Measurements from ENCODE around the gene TNFSF13B. TPM values are rescaled to one million over a fixed set of nuclear protein-coding genes. Genes with fewer than 3 reads are reported as not detected.

The TNFSF13B gene
- total and polyA plus RNA-seq, 10 donors: 7.7 to 82.1 (median 31.0) TPM

DNA sequence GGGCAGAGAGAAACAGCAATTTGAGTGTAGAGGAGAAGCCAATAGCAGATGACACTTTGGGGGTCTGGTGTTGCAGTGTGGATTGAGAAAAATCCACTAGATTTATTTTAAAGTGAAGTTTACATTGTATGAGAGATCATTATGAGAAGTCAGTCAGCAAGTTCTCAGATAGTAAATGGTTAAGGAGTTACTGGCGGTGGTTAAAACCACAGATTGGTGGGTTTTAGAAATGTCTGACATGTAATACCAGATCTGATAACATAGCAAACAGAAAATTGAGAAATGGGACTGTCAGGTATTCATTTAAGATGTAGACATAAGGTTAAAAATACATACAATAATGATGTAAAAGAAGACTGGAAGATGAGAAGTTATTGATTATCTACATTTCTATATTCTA is 44.1 kb upstream of the TNFSF13B start:
- DNase-seq: no peak
- Histone ChIP-seq H3K27me3 (replicated peaks in 1 of 7) (no peaks in the 10 kb centered on the region), H3K36me3 (peaks cover 0 to 18% (median 12%) of the 10 kb centered on the region in 6 donors), H3K4me1 (peaks cover 19 to 91% (median 57%) of the 10 kb centered on the region in 6 donors), H3K4me3 (no peak overlapping the region), H3K9me3 (no peaks in the 10 kb centered on the region), H3K27ac (no peak overlapping the region)
- 24 to 49% (median 38%) methylated on average over 1 of the region's 1 CpG for WGBS, 5 donors
- intact Hi-C loops (cut with DNase I; ENCODE audit: low total_unique reads): no loop called here
- TF ChIP-seq POLR2A (IDR thresholded peaks at IDR 0.05) (no peak), POLR2AphosphoS5 (IDR thresholded peaks at IDR 0.05) (no peak)
- TF ChIP-seq, protein P1, sequence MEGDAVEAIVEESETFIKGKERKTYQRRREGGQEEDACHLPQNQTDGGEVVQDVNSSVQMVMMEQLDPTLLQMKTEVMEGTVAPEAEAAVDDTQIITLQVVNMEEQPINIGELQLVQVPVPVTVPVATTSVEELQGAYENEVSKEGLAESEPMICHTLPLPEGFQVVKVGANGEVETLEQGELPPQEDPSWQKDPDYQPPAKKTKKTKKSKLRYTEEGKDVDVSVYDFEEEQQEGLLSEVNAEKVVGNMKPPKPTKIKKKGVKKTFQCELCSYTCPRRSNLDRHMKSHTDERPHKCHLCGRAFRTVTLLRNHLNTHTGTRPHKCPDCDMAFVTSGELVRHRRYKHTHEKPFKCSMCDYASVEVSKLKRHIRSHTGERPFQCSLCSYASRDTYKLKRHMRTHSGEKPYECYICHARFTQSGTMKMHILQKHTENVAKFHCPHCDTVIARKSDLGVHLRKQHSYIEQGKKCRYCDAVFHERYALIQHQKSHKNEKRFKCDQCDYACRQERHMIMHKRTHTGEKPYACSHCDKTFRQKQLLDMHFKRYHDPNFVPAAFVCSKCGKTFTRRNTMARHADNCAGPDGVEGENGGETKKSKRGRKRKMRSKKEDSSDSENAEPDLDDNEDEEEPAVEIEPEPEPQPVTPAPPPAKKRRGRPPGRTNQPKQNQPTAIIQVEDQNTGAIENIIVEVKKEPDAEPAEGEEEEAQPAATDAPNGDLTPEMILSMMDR (IDR thresholded peaks at IDR 0.05 in 8 of 11, conservative IDR thresholded peaks at IDR 0.05 in 3 of 11): no peak

DNA sequence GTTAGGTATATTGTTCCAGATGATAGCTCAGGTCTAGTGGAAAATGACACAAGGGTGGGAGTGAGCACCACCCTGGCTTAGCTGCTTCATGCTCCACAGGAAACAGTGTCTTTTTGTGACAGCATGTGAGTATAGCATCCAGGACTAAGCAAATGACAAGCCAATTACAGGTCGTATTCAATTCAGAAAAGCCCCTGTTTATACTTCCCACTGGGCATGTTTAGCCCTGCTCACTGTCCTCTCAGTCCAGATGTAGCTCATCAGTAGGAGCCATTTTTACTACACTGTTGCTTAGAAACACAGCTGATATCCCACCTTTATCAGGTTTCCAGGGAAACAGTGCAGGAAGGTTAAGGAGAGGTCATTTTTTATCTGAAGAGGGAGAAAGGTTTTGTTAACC is 43.3 kb upstream of the TNFSF13B start:
- intact Hi-C loops (cut with DNase I; ENCODE audit: low total_unique reads): no loop called here
- WGBS, 5 donors: 15 to 38% (median 22%) methylated on average over 1 of the region's 1 CpG
- peaks cover 18 to 90% (median 49%) of the 10 kb centered on the region in 6 donors for H3K4me1 ChIP-seq

DNA sequence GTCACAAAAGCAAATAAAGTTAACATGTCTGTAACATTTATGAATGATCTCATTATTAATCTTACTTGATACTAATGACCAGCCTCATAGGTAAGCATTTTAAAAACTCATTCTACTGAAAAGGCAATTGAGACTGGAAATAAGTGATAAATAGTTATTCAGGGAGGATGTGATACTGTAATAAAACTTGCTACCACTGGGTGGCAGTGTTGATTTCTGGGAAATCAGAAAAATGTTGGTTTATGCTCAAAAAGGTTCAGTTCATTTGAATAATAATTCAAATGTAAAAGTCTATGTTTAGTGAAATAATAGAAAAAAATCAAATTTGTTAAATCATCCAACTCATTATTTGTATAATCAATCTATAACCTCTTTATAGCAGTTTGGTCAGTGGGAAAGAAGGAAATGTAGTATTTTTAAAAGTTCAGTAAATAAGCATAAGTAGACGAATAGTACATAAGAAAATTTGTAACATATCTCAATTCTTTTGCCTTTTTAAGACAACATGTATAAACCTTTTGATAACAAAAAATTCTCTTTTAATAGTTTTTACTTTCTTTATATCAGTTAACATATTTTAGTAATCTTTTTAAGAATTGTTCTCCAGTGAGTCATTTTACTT is 41.8 kb upstream of the TNFSF13B start:
- TF ChIP-seq POLR2A (IDR thresholded peaks at IDR 0.05): no peak
- TF ChIP-seq POLR2AphosphoS5 (IDR thresholded peaks at IDR 0.05): no peak
- TF ChIP-seq, protein P1 (IDR thresholded peaks at IDR 0.05 in 8 of 11, conservative IDR thresholded peaks at IDR 0.05 in 3 of 11): peak; percentile 52 to 81 (median 76)
- Histone ChIP-seq H3K9me3 (no peaks in the 10 kb centered on the region), H3K4me3 (no peak overlapping the region), H3K27me3 (replicated peaks in 1 of 7) (no peaks in the 10 kb centered on the region), H3K27ac (no peak overlapping the region), H3K36me3 (peaks cover 0 to 23% (median 12%) of the 10 kb centered on the region in 6 donors), H3K4me1 (peaks cover 15 to 81% (median 41%) of the 10 kb centered on the region in 6 donors)
- intact Hi-C loops (cut with DNase I; ENCODE audit: low total_unique reads): no loop called here
- WGBS, 5 donors: 86 to 95% (median 94%) methylated on average over 1 of the region's 1 CpG
- DNase-seq: no peak

More for the DNA sequence above, 43.3 kb upstream of the TNFSF13B start:
- peaks cover 0 to 23% (median 12%) of the 10 kb centered on the region in 6 donors for H3K36me3 ChIP-seq
- H3K27me3 ChIP-seq (replicated peaks in 1 of 7): no peaks in the 10 kb centered on the region
- TF ChIP-seq, protein P1 (IDR thresholded peaks at IDR 0.05 in 8 of 11, conservative IDR thresholded peaks at IDR 0.05 in 3 of 11): no peak
- TF ChIP-seq POLR2A (IDR thresholded peaks at IDR 0.05) (no peak), POLR2AphosphoS5 (IDR thresholded peaks at IDR 0.05) (no peak)
- H3K9me3 ChIP-seq: no peaks in the 10 kb centered on the region
- H3K4me3 ChIP-seq: no peak overlapping the region
- DNase-seq: no peak
- peak overlapping the region in 1 of 8 donors; percentile 25 for H3K27ac ChIP-seq

DNA sequence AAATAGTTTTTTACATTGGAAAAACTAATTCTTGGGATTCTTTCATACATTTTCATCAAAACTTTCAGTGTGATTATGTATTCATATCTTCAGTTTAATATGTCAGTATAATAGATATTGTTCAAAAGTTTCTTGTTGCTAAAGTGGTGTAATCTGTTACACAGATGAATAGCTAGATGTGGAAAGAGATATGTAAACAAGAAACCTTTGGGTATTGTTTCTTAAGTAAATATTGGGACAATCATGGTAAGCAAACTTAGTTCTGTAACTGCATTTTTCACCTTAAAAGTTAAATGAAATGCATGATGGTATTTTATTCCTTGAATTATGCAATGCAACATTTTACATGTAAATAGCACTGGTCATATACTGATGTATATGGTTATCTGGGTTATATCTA is 39.1 kb upstream of the TNFSF13B start:
- H3K36me3 ChIP-seq: peaks cover 0 to 23% (median 12%) of the 10 kb centered on the region in 6 donors
- H3K9me3 ChIP-seq: no peaks in the 10 kb centered on the region
- no peak for TF ChIP-seq POLR2A (IDR thresholded peaks at IDR 0.05)
- TF ChIP-seq, protein P1 (IDR thresholded peaks at IDR 0.05 in 8 of 11, conservative IDR thresholded peaks at IDR 0.05 in 3 of 11): no peak
- TF ChIP-seq POLR2AphosphoS5 (IDR thresholded peaks at IDR 0.05): no peak
- no peak overlapping the region for H3K27ac ChIP-seq
- no peaks in the 10 kb centered on the region for H3K27me3 ChIP-seq (replicated peaks in 1 of 7)
- intact Hi-C loops (cut with DNase I; ENCODE audit: low total_unique reads): no loop called here
- H3K4me1 ChIP-seq: peaks cover 6 to 54% (median 24%) of the 10 kb centered on the region in 6 donors
- no peak for DNase-seq
- H3K4me3 ChIP-seq: no peak overlapping the region

Data from spleen (tissue), 11 donors.